Fibroblast of skin of left biceps (primary cell): ENCODE measurements around the gene BMP3.

Experiments
- DNase-seq, 2 experiments: peaks; one replicate each; pipeline ENCODE4 v3.0.0-alpha.2; 2013; ENCODE audit warnings: low read depth in 2 of 2

BMP3 gene

GRCh38 chr4:81102107-81102506, 71.6 kb downstream of the BMP3 start:
- no peak for DNase-seq

GRCh38 chr4:81106150-81106549, 75.6 kb downstream of the BMP3 start:
- DNase-seq = no peak
